Stimulated activated CD8-positive, alpha-beta memory T cell treated with anti-CD3 and anti-CD28 coated beads, Interleukin-15, amount 100 ng/mL, for 48 hours (primary cell): ENCODE measurements around the gene SLC36A4.
"Not testable (repeated sequence)": the region's sequence is repeated elsewhere in the genome, so short reads cannot be mapped to it uniquely, and the experiment has no call there.

Source experiments
- DNase-seq, 2 donors: peaks; one replicate each; pipeline ENCODE4 v3.0.0-alpha.2; 2020; ENCODE audit warnings: low read depth in 2 of 2

The SLC36A4 gene

GRCh38 chr11:93194673-93195291 lies 3.0 kb downstream of the SLC36A4 start:
- DNase-seq: no peak

- DNase-seq: no peak
These were observed 4.1 kb downstream of the SLC36A4 start for GRCh38 chr11:93193731-93194130.

- DNase-seq: no peak
These were observed 5.6 kb downstream of the SLC36A4 start for GRCh38 chr11:93192163-93192562.

GRCh38 chr11:93189462-93189861 lies 8.3 kb downstream of the SLC36A4 start:
- DNase-seq: no peak

GRCh38 chr11:93188726-93189125 lies 9.1 kb downstream of the SLC36A4 start:
- no peak for DNase-seq

GRCh38 chr11:93187290-93187689 lies 10.5 kb downstream of the SLC36A4 start:
- DNase-seq: no peak

GRCh38 chr11:93177891-93178290 lies 19.9 kb downstream of the SLC36A4 start:
- not testable (repeated sequence) for DNase-seq

- no peak for DNase-seq
These were observed 27.7 kb downstream of the SLC36A4 start for GRCh38 chr11:93169950-93170561.

GRCh38 chr11:93169143-93169542 lies 28.6 kb downstream of the SLC36A4 start:
- no peak for DNase-seq

- no peak for DNase-seq
These were observed 30.9 kb downstream of the SLC36A4 start for GRCh38 chr11:93166862-93167261.

GRCh38 chr11:93166194-93166593 lies 31.6 kb downstream of the SLC36A4 start:
- DNase-seq: no peak

GRCh38 chr11:93160808-93161207 lies 37.0 kb downstream of the SLC36A4 start:
- no peak for DNase-seq

GRCh38 chr11:93160156-93160555 lies 37.6 kb downstream of the SLC36A4 start:
- DNase-seq: no peak

- no peak for DNase-seq
These were observed 38.1 kb downstream of the SLC36A4 start for GRCh38 chr11:93159721-93160120.

GRCh38 chr11:93155738-93156137 lies 42.1 kb downstream of the SLC36A4 start:
- no peak for DNase-seq

GRCh38 chr11:93145390-93145915 lies 52.3 kb downstream of the SLC36A4 start:
- no peak for DNase-seq

GRCh38 chr11:93143800-93144199 lies 54.0 kb downstream of the SLC36A4 start:
- DNase-seq: no peak

GRCh38 chr11:93143186-93143585 lies 54.6 kb downstream of the SLC36A4 start:
- DNase-seq: no peak

- DNase-seq: no peak
These were observed 64.2 kb downstream of the SLC36A4 start for GRCh38 chr11:93133488-93134109.

GRCh38 chr11:93132836-93133235 lies 65.0 kb downstream of the SLC36A4 start:
- no peak for DNase-seq

GRCh38 chr11:93131709-93132108 lies 66.1 kb downstream of the SLC36A4 start:
- DNase-seq: no peak

GRCh38 chr11:93128574-93128973 lies 69.2 kb downstream of the SLC36A4 start:
- DNase-seq: no peak

- DNase-seq: no peak
These were observed 74.4 kb downstream of the SLC36A4 start for GRCh38 chr11:93123351-93123898.
